SJSA1 (cell line): Measurements from ENCODE around the gene GEMIN4. TPM values are rescaled to one million over a fixed set of nuclear protein-coding genes. Genes with fewer than 3 reads are reported as not detected.
"Not testable (repeated sequence)": the region's sequence is repeated elsewhere in the genome, so short reads cannot be mapped to it uniquely, and the experiment has no call there.

Experiments used
- DNase-seq, 2 experiments: peaks; one replicate each; pipeline ENCODE4 v3.0.0-alpha.2; 2015 to 2020; ENCODE audit warnings: low spot score in 2 of 2, low read depth in 1 of 2
- H3K27ac ChIP-seq: fragments of 250-450 bp; sonication (Bioruptor Pico); 2 replicates; pipeline ENCODE4 v1.5.1; 2020; ENCODE audit warnings: mild to moderate bottlenecking, moderate library complexity
- H3K27me3 ChIP-seq: fragments of 250-450 bp; sonication (Bioruptor Pico); replicated peaks from 2 replicates; pipeline ENCODE4 v1.5.1; 2020; ENCODE audit warnings: mild to moderate bottlenecking, moderate library complexity
- H3K36me3 ChIP-seq: fragments of 250-450 bp; sonication (Bioruptor Pico); 2 replicates; pipeline ENCODE4 v1.5.1; 2020; ENCODE audit warnings: mild to moderate bottlenecking
- H3K4me1 ChIP-seq: fragments of 250-450 bp; sonication (Bioruptor Pico); replicated peaks from 2 replicates; pipeline ENCODE4 v1.6.1; 2021; ENCODE audit warnings: mild to moderate bottlenecking
- H3K4me3 ChIP-seq: fragments of 250-450 bp; sonication (Bioruptor Pico); 2 replicates; pipeline ENCODE4 v1.5.1; 2020; ENCODE audit warnings: mild to moderate bottlenecking
- H3K9me3 ChIP-seq: fragments of 250-450 bp; sonication (Bioruptor Pico); replicated peaks from 2 replicates; pipeline ENCODE4 v1.5.1; 2020; ENCODE audit warnings: mild to moderate bottlenecking
- total RNA-seq: library from RNA; depleted of rRNA; stranded (reverse); fragments of >200 nt; shearing (Covaris generic); gene quantifications from 2 replicates; pipeline ENCODE4 v1.2.3, GENCODE V29; 2014

The GEMIN4 gene
- total RNA-seq, 1 experiment from 2014 or later = 8.8 TPM

DNA sequence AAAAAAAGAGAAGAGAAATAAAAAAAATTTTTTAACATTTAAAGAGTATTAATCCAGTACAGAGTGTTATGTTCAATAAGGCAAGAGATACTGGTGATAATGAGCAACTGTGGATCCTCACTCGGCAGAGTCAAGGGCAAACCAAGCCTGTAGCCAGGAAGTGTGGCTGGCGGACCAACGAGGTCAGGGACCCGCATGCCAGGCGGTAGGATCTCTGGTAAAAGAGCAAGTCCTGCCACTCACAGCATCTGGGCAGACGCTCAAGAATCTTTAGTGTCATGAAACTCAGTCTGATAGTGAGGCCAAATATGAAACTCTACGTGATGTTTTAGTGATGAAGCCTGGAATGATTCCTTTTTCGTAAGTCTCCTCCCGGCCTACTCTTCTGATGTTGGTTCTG is 8.3 kb upstream of the GEMIN4 start:
- Histone ChIP-seq H3K4me1 (no peaks in the 10 kb centered on the region), H3K4me3 (no peak overlapping the region), H3K36me3 (peaks cover 59% of the 10 kb centered on the region), H3K9me3 (no peaks in the 10 kb centered on the region), H3K27ac (no peak overlapping the region), H3K27me3 (no peaks in the 10 kb centered on the region)
- no peak for DNase-seq

GRCh38 chr17:759964-760363 is 7.9 kb upstream of the GEMIN4 start:
- H3K4me1 ChIP-seq = no peaks in the 10 kb centered on the region
- DNase-seq = no peak
- H3K4me3 ChIP-seq = no peak overlapping the region
- H3K27me3 ChIP-seq = no peaks in the 10 kb centered on the region
- no peak overlapping the region for H3K27ac ChIP-seq
- H3K36me3 ChIP-seq = peaks cover 55% of the 10 kb centered on the region
- no peaks in the 10 kb centered on the region for H3K9me3 ChIP-seq

DNA sequence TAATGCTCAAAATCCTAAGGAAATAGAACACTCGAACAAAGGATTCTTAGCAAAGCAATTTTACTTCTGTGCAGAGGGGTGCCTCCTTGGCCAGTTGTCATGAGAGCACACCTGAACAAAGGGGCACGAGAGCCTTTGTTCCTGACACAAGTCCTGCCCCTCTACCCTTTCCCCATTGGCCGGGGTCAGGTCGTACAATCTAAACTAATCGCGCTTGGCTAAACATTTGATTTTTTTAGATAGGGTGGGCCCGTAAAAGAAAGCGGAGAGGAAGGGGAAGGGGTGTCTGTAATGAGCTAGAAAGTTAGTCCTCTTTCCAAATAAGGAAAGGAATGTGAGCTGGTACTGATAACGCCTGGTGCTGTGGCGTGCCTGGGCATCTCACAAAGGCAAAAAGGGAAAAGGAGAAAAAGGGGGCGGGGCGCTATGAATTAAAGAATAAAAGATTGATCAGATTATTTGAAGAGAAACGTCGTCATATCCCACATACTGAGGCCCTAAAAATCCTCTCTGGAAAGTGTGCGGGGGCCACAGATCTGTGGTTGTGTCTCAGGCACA is 4.0 kb upstream of the GEMIN4 start:
- peaks cover 37% of the 10 kb centered on the region for H3K36me3 ChIP-seq
- not testable (repeated sequence) for H3K9me3 ChIP-seq, DNase-seq, H3K27ac ChIP-seq, H3K27me3 ChIP-seq, H3K4me3 ChIP-seq
- H3K4me1 ChIP-seq = peaks cover 12% of the 10 kb centered on the region

GRCh38 chr17:755319-755961 is 3.4 kb upstream of the GEMIN4 start:
- Histone ChIP-seq H3K36me3 (peaks cover 32% of the 10 kb centered on the region), H3K4me1 (peaks cover 19% of the 10 kb centered on the region)
- DNase-seq, H3K9me3 ChIP-seq, H3K27me3 ChIP-seq, H3K4me3 ChIP-seq, H3K27ac ChIP-seq: not testable (repeated sequence)

DNA sequence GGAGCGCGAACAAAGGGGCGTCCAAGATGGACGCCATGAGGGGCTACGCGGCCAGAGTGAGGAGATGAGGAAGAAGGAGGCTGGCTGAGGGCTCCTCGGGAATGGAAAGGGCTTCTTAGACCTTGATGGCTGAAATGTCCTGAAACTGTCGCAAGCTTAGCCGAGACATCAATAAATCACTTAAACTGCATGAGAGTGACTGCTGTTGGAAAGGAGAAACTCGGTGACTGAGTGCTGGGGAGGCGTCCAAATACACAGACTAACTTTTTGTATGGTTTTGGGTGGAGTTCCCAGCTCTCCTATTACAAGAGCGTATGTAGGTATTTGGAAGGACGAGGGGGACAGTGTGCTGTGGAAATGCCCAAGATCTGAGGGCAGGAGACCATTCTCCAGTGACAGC is 1.4 kb upstream of the GEMIN4 start:
- DNase-seq = no peak
- Histone ChIP-seq H3K9me3 (no peaks in the 10 kb centered on the region), H3K4me1 (peaks cover 20% of the 10 kb centered on the region), H3K27ac (no peak overlapping the region), H3K27me3 (no peaks in the 10 kb centered on the region), H3K4me3 (no peak overlapping the region), H3K36me3 (peaks cover 25% of the 10 kb centered on the region)

DNA sequence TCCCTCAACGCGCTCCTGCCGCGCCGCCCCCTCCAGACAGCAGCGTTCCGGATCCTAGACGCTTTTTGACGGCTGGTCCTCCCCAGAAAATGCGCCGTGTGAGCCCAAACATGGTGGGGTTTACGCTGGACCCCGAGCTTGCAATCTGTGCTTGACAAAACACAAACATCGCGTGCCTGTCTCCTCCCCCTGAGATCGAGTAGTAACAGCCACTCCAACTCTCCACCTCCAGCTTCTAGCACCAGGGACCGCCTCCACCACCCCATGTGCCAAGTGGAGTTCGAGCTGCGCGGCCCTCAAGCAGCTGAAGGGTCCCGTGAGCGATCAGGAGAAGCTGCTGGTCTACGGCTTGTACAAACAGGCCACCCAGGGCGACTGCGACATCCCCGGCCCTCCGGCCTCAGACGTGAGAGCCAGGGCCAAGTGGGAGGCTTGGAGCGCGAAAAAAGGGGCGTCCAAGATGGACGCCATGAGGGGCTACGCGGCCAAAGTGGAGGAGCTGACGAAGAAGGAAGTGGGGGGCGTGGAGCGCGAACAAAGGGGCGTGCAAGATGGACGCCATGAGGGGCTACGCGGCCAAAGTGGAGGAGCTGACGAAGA is 656 bp upstream of the GEMIN4 start:
- H3K4me3 ChIP-seq = peak overlapping the region; percentile 84
- H3K27me3 ChIP-seq = no peaks in the 10 kb centered on the region
- DNase-seq = peak in 1 of 2 experiments; percentile 18
- H3K9me3 ChIP-seq = no peaks in the 10 kb centered on the region
- H3K36me3 ChIP-seq = peaks cover 29% of the 10 kb centered on the region
- H3K4me1 ChIP-seq = peaks cover 20% of the 10 kb centered on the region
- H3K27ac ChIP-seq = peak overlapping the region; percentile 45

- H3K36me3 ChIP-seq = peaks cover 29% of the 10 kb centered on the region
- H3K27ac ChIP-seq = peak overlapping the region; percentile 45
- peaks cover 20% of the 10 kb centered on the region for H3K4me1 ChIP-seq
- H3K4me3 ChIP-seq = peak overlapping the region; percentile 84
- peak in 1 of 2 experiments; percentile 38 for DNase-seq
- no peaks in the 10 kb centered on the region for H3K9me3 ChIP-seq
- no peaks in the 10 kb centered on the region for H3K27me3 ChIP-seq
Measured at GRCh38 chr17:751269-752001, 629 bp downstream of the GEMIN4 start.

GRCh38 chr17:750431-751037 is 1.5 kb downstream of the GEMIN4 start:
- Histone ChIP-seq H3K4me1 (peaks cover 20% of the 10 kb centered on the region), H3K27me3 (no peaks in the 10 kb centered on the region), H3K27ac (no peak overlapping the region), H3K36me3 (peaks cover 37% of the 10 kb centered on the region), H3K9me3 (no peaks in the 10 kb centered on the region), H3K4me3 (no peak overlapping the region)
- DNase-seq = no peak

DNA sequence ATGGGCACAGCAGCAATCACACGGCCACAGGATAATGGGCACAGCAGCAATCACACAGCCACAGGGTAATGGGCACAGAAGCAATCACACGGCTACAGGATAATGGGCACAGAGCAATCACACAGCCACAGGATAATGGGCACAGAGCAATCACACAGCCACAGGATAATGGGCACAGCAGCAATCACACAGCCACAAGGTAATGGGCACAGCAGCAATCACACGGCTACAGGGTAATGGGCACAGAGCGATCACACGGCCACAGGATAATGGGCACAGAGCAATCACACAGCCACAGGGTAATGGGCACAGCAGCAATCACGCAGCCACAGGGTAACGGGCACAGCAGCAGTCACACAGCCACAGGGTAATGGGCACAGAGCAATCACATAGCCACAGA is 2.7 kb downstream of the GEMIN4 start:
- not testable (repeated sequence) for H3K9me3 ChIP-seq, DNase-seq, H3K4me3 ChIP-seq, H3K27me3 ChIP-seq, H3K27ac ChIP-seq
- Histone ChIP-seq H3K4me1 (peaks cover 18% of the 10 kb centered on the region), H3K36me3 (peaks cover 49% of the 10 kb centered on the region)

GRCh38 chr17:748604-749003 is 3.5 kb downstream of the GEMIN4 start:
- H3K27ac ChIP-seq, H3K4me3 ChIP-seq, H3K27me3 ChIP-seq, DNase-seq, H3K9me3 ChIP-seq: not testable (repeated sequence)
- H3K36me3 ChIP-seq = peaks cover 56% of the 10 kb centered on the region
- peaks cover 18% of the 10 kb centered on the region for H3K4me1 ChIP-seq

DNA sequence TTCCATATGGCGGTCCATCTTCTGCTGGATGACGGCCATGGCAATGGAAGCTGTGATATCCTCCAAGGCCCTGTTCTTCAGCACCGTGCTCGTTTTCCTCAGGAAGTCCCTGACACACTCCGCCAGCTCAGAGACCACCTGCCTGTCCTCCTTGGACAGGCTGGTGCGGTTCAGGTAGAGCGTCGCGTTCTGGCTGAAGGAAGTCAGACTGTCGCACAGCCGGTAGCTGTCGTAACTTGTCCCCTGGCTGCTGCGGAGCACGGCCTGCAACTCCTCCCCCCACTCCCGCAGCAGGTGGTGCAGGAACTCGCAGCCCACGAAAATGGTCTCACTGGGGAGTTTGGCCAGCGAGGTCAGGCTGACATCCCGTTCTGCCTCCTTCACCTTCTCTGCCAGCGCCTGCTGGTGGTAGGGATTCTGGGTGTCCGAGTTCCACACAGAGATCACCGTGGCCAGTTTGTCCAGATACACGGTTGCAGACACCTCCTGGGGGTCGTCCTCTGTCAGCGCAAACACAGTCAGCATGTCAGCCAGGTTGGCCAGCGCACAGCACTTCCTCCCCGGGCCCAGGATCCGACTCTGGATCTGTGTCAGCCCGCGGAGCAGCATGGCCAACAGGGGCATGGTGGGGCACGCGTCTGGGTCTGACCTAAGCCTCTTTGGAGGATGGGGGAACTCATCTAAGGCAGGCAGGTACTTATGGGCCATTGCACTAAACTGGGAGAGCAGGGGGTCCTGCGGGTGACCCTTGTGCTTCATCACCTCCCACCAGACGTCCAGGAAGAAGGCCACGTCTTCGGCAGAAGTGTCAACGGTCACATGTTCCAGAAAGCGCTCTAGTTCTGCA is 5.1 kb downstream of the GEMIN4 start:
- Histone ChIP-seq H3K27me3 (no peaks in the 10 kb centered on the region), H3K4me3 (no peak overlapping the region), H3K4me1 (peaks cover 11% of the 10 kb centered on the region), H3K27ac (no peak overlapping the region), H3K9me3 (no peaks in the 10 kb centered on the region), H3K36me3 (peaks cover 68% of the 10 kb centered on the region)
- DNase-seq = no peak

- no peaks in the 10 kb centered on the region for H3K9me3 ChIP-seq
- H3K27me3 ChIP-seq = no peaks in the 10 kb centered on the region
- H3K27ac ChIP-seq = no peak overlapping the region
- H3K4me1 ChIP-seq = peaks cover 9% of the 10 kb centered on the region
- no peak for DNase-seq
- peaks cover 74% of the 10 kb centered on the region for H3K36me3 ChIP-seq
- no peak overlapping the region for H3K4me3 ChIP-seq
Measured at GRCh38 chr17:746181-746580, 5.9 kb downstream of the GEMIN4 start.

DNA sequence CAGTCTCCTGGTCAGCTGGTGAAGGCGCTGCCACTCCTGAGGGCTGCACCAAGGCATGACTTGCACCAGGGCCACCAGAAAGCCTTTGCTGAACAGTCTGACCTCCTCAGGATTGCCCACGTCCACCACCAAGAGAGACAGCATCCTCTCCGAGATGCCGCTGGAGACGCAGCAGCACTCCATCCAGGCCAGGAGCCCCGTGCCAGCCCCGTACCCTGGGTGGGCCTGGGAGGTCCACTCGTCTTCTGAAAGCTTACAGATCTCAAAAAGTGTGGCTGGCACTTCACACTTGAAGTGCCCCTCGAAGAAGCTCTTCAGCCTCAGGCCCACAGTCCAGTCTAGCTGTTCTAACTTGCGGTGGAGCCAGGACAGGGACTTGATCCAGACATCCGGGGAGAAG is 6.7 kb downstream of the GEMIN4 start:
- H3K27ac ChIP-seq = no peak overlapping the region
- H3K36me3 ChIP-seq = peaks cover 77% of the 10 kb centered on the region
- no peaks in the 10 kb centered on the region for H3K27me3 ChIP-seq

More for the DNA sequence above, 6.7 kb downstream of the GEMIN4 start:
- Histone ChIP-seq H3K4me3 (no peak overlapping the region), H3K4me1 (peaks cover under 1% of the 10 kb centered on the region), H3K9me3 (no peaks in the 10 kb centered on the region)
- DNase-seq = no peak
